H1 (cell line): ENCODE measurements around the gene CXCR4. TPM values are rescaled to one million over a fixed set of nuclear protein-coding genes. Genes with fewer than 3 reads are reported as not detected.

Experiments
- CTCF ChIA-PET: fragments of 300-600 bp; sonication (Branson Sonifier 250); formaldehyde crosslinking; loops from one replicate; lab custom pipeline; 2021; ENCODE audit not compliant: partially characterized antibody; lab: Charles Lee
- POLR2A ChIA-PET: fragments of 300-600 bp; sonication (Branson Sonifier 250); formaldehyde crosslinking; loops from one replicate; lab custom pipeline; 2021; ENCODE audit warnings: inconsistent platforms; ENCODE audit not compliant: partially characterized antibody; lab: Charles Lee
- DNase-seq, 2 experiments: peaks; one replicate each; pipeline versions ENCODE4 v3.0.0 to v3.0.0-alpha.2; 2010 to 2022; ENCODE audit warnings: low spot score in 2 of 2, low read depth in 1 of 2, mixed read lengths in 1 of 2
- FAIRE-seq: peaks from 2 replicates; lab custom pipeline; 2011; peaks lifted over from hg19 to GRCh38; lab: Jason Lieb, UNC
- H2AFZ ChIP-seq: 2 replicates; pipeline ENCODE4 v1.8.1; 2012; ENCODE audit warnings: low read length, inconsistent platforms
- H2AK5ac ChIP-seq: 2 replicates; pipeline ENCODE4 v1.6.1; 2013; ENCODE audit warnings: low read depth, low read length
- H2BK120ac ChIP-seq: replicated peaks from 2 replicates; pipeline ENCODE3; 2013; ENCODE audit warnings: low read depth, low read length, inconsistent platforms
- H2BK12ac ChIP-seq: 2 replicates; pipeline ENCODE4 v1.6.1; 2013; ENCODE audit warnings: low read depth, low read length
- H2BK15ac ChIP-seq: 2 replicates; pipeline ENCODE4 v1.6.1; 2013; ENCODE audit warnings: low read length
- H2BK20ac ChIP-seq: 2 replicates; pipeline ENCODE4 v1.6.1; 2013; ENCODE audit warnings: low read length
- H2BK5ac ChIP-seq: 2 replicates; pipeline ENCODE4 v1.6.1; 2013; ENCODE audit warnings: low read depth, low read length
- H3K14ac ChIP-seq: 2 replicates; pipeline ENCODE4 v1.6.1; 2013; ENCODE audit warnings: inconsistent platforms; ENCODE audit not compliant: insufficient read length
- H3K18ac ChIP-seq: 2 replicates; pipeline ENCODE4 v1.6.1; 2013; ENCODE audit warnings: low read length; ENCODE audit errors: extremely low read depth
- H3K23ac ChIP-seq: 2 replicates; pipeline ENCODE4 v1.6.1; 2013; ENCODE audit warnings: inconsistent platforms; ENCODE audit not compliant: insufficient read length
- H3K23me2 ChIP-seq: 2 replicates; pipeline ENCODE4 v1.6.1; 2013; ENCODE audit warnings: low read depth, low read length
- H3K27ac ChIP-seq: 2 replicates; pipeline ENCODE4 v1.6.1; 2011; ENCODE audit warnings: low read depth, low read length, inconsistent platforms
- H3K27me3 ChIP-seq, 4 experiments: replicated peaks in 1 of 4; 1 replicate in 1 of 4; 2 replicates in 3 of 4; pipeline versions ENCODE4 v1.6.1 to v1.8.1; 2011 to 2013; ENCODE audit warnings: low read length in 3 of 4, mild to moderate bottlenecking in 3 of 4, inconsistent platforms in 2 of 4, mixed read lengths in 2 of 4, moderate library complexity in 1 of 4; ENCODE audit not compliant: control insufficient read depth in 3 of 4, insufficient read depth in 3 of 4; ENCODE audit errors: extremely low read depth in 1 of 4
- H3K36me3 ChIP-seq, 4 experiments: 2 replicates each; pipeline versions ENCODE4 v1.6.1 to v1.8.1; 2011 to 2013; ENCODE audit warnings: mild to moderate bottlenecking in 4 of 4, low read length in 3 of 4, moderate library complexity in 2 of 4, control low read depth in 1 of 4, inconsistent platforms in 1 of 4; ENCODE audit not compliant: insufficient read depth in 4 of 4, control insufficient read depth in 2 of 4
- H3K4ac ChIP-seq: replicated peaks from 2 replicates; pipeline ENCODE3; 2013; ENCODE audit warnings: low read length, low read depth, mixed read lengths, inconsistent platforms; ENCODE audit not compliant: insufficient read length
- H3K4me1 ChIP-seq, 4 experiments: replicated peaks in 1 of 4; 1 replicate in 1 of 4; 2 replicates in 3 of 4; pipeline versions ENCODE4 v1.6.1 to v1.8.1; 2011 to 2013; ENCODE audit warnings: low read length in 3 of 4, inconsistent platforms in 2 of 4, mixed read lengths in 1 of 4; ENCODE audit not compliant: insufficient read depth in 4 of 4, control insufficient read depth in 3 of 4
- H3K4me2 ChIP-seq, 2 experiments: 2 replicates each; pipeline versions ENCODE4 v1.6.1 to v1.8.1; 2011 to 2013; ENCODE audit warnings: low read depth in 2 of 2, low read length in 2 of 2, control low read depth in 1 of 2, inconsistent platforms in 1 of 2, mild to moderate bottlenecking in 1 of 2; ENCODE audit not compliant: insufficient read depth in 1 of 2
- H3K4me3 ChIP-seq, 4 experiments: fragments of 200-600, 300-600 bp in 1 of 4; sonication (generic), shearing (Covaris generic), sonication (Bioruptor Twin) in 1 of 4; 2 replicates each; pipeline versions ENCODE4 v1.5.1 to v1.8.1; 2011 to 2016; ENCODE audit warnings: low read length in 4 of 4, low read depth in 3 of 4, control low read depth in 2 of 4, inconsistent platforms in 2 of 4, mild to moderate bottlenecking in 2 of 4, mixed read lengths in 1 of 4, moderate library complexity in 1 of 4; ENCODE audit not compliant: insufficient read depth in 2 of 4; ENCODE audit errors: extremely low read depth in 1 of 4
- H3K56ac ChIP-seq: replicated peaks from 2 replicates; pipeline ENCODE3; 2013; ENCODE audit warnings: low read depth, mild to moderate bottlenecking, mixed read lengths, low read length, inconsistent platforms; ENCODE audit not compliant: insufficient read length
- H3K79me1 ChIP-seq: 2 replicates; pipeline ENCODE4 v1.6.1; 2013; ENCODE audit warnings: low read depth, low read length, control low read depth
- H3K79me2 ChIP-seq, 2 experiments: 2 replicates each; pipeline versions ENCODE4 v1.6.1 to v1.8.1; 2012 to 2013; ENCODE audit warnings: low read length in 2 of 2, mild to moderate bottlenecking in 2 of 2, inconsistent platforms in 1 of 2; ENCODE audit not compliant: insufficient read depth in 2 of 2, control insufficient read depth in 1 of 2
- H3K9ac ChIP-seq, 4 experiments: replicated peaks in 1 of 4; 1 replicate in 1 of 4; 2 replicates in 3 of 4; pipeline versions ENCODE4 v1.6.1 to v1.8.1; 2011 to 2013; ENCODE audit warnings: low read depth in 3 of 4, low read length in 3 of 4, control low read depth in 2 of 4, mild to moderate bottlenecking in 2 of 4, moderate library complexity in 2 of 4, inconsistent platforms in 1 of 4; ENCODE audit errors: extremely low read depth in 1 of 4
- H3K9me3 ChIP-seq, 2 experiments: 2 replicates each; pipeline versions ENCODE4 v1.6.1 to v1.8.1; 2012 to 2013; ENCODE audit warnings: mild to moderate bottlenecking in 2 of 2, moderate library complexity in 2 of 2, control low read depth in 1 of 2, inconsistent platforms in 1 of 2, low read depth in 1 of 2, low read length in 1 of 2, mixed read lengths in 1 of 2; ENCODE audit not compliant: insufficient read depth in 2 of 2
- H4K20me1 ChIP-seq, 2 experiments: replicated peaks in 1 of 2; 2 replicates each; pipeline versions ENCODE3 to v1.8.1; 2011 to 2013; ENCODE audit warnings: inconsistent platforms in 2 of 2, low read length in 2 of 2, mild to moderate bottlenecking in 1 of 2; ENCODE audit not compliant: insufficient read depth in 2 of 2, control insufficient read depth in 1 of 2
- H4K5ac ChIP-seq: 2 replicates; pipeline ENCODE4 v1.6.1; 2013; ENCODE audit warnings: low read length, low read depth, mixed read lengths, inconsistent platforms; ENCODE audit not compliant: insufficient read length
- H4K8ac ChIP-seq: 2 replicates; pipeline ENCODE4 v1.8.0; 2013; ENCODE audit warnings: mild to moderate bottlenecking, moderate library complexity, low read length, inconsistent platforms; ENCODE audit not compliant: insufficient read depth; ENCODE audit errors: extremely low read depth
- H4K91ac ChIP-seq: replicated peaks from 2 replicates; pipeline ENCODE3; 2013; ENCODE audit warnings: low read length, mixed read lengths, inconsistent platforms; ENCODE audit not compliant: insufficient read length
- CBX5 ChIP-seq: fragments of 300-800, 300-1000 bp; sonication (generic); IDR thresholded peaks from 2 replicates; pipeline ENCODE4 v1.7.1; 2016; ENCODE audit warnings: antibody characterized with exemption, low read length, low read depth
- CBX8 ChIP-seq: fragments of 300-800, 300-1000 bp; sonication (generic); IDR thresholded peaks from 2 replicates; pipeline ENCODE4 v1.7.1; 2016; ENCODE audit warnings: low read depth, low read length, borderline replicate concordance
- CEBPB ChIP-seq: IDR thresholded peaks from 2 replicates; pipeline ENCODE4 v1.6.1; 2012; ENCODE audit warnings: low read depth, low read length
- CTBP2 ChIP-seq: IDR thresholded peaks from 2 replicates; pipeline ENCODE4 v1.7.0; 2011; ENCODE audit warnings: borderline replicate concordance, mild to moderate bottlenecking, moderate library complexity, mixed read lengths, low read length; ENCODE audit not compliant: insufficient read depth, insufficient read length
- GTF2F1 ChIP-seq: IDR thresholded peaks from 2 replicates; pipeline ENCODE4 v1.6.1; 2012; ENCODE audit warnings: low read depth, low read length, improper control_type of control experiment, borderline replicate concordance
- HDAC6 ChIP-seq: IDR thresholded peaks from one replicate; pipeline ENCODE4 v1.7.1; 2012; ENCODE audit warnings: low read depth, mild to moderate bottlenecking, inconsistent platforms, low read length, moderate library complexity
- KDM1A ChIP-seq: fragments of 200-600, 300-600 bp; sonication (generic); IDR thresholded peaks from 2 replicates; pipeline ENCODE4 v1.7.1; 2016; ENCODE audit warnings: mild to moderate bottlenecking, low read length, borderline replicate concordance
- KDM4A ChIP-seq: IDR thresholded peaks from one replicate; pipeline ENCODE4 v1.7.1; 2012; ENCODE audit warnings: low read depth, mild to moderate bottlenecking, moderate library complexity, low read length, inconsistent platforms; ENCODE audit not compliant: severe bottlenecking
- KDM5A ChIP-seq: fragments of 200-600 bp; IDR thresholded peaks from 2 replicates; pipeline ENCODE4 v1.7.1; 2012; ENCODE audit warnings: mild to moderate bottlenecking, low read length, inconsistent platforms, mixed read lengths
- NRF1 ChIP-seq: IDR thresholded peaks from 2 replicates; pipeline ENCODE4 v1.6.1; 2011; ENCODE audit warnings: mild to moderate bottlenecking, low read depth, low read length, improper control_type of control experiment
- SP2 ChIP-seq: IDR thresholded peaks from 2 replicates; pipeline ENCODE4 v1.6.1; 2012; ENCODE audit warnings: mild to moderate bottlenecking, low read length, inconsistent platforms
- YY1 ChIP-seq: IDR thresholded peaks from 2 replicates; pipeline ENCODE4 v1.6.1; 2011; ENCODE audit warnings: low read depth, mild to moderate bottlenecking, low read length
- WGBS, 2 experiments: shearing (Covaris generic) in 1 of 2; methylation state at CpG; one replicate each; pipeline versions ENCODE4 v1.1.6 to v1.1.7; 2013 to 2015; ENCODE audit warnings: low lambda C conversion rate in 2 of 2, mixed read lengths in 2 of 2, inconsistent platforms in 1 of 2, low coverage in 1 of 2, missing lambda C conversion rate in 1 of 2; ENCODE audit not compliant: insufficient replicate concordance in 2 of 2, insufficient coverage in 1 of 2, insufficient read length in 1 of 2; ENCODE audit errors: extremely low coverage in 1 of 2, missing lambda C conversion rate in 1 of 2; 5-methylcytosine and 5-hydroxymethylcytosine counted together
- polyA plus RNA-seq, 7 experiments: library from polyadenylated mRNA; depleted of rRNA in 3 of 7; stranded (reverse) in 5 of 7; unstranded in 2 of 7; fragments of >200 nt in 5 of 7; fragments of 200-250 nt in 2 of 7; gene quantifications; 1 replicate in 5 of 7; 2 replicates in 1 of 7; 4 replicates in 1 of 7; pipeline versions ENCODE4 v1.2.1 to v1.2.3, GENCODE V29; 2011 to 2013; ENCODE audit warnings: missing spikeins in 2 of 7, mixed read lengths in 2 of 7
- total RNA-seq: library from RNA; stranded (reverse); fragmentation: NEBNext Ultra II Directional; extraction: Animal tissue kit (Norgen Biotek cat#: 25700); gene quantifications from 2 replicates; pipeline ENCODE4 v1.2.1, GENCODE V29; 2021

Gene CXCR4
- total and polyA plus RNA-seq, 2 of the 8 experiments (the other 6 are each of a cell fraction or from before 2014, with no cell fraction given): 1.8 to 2.8 TPM

DNA sequence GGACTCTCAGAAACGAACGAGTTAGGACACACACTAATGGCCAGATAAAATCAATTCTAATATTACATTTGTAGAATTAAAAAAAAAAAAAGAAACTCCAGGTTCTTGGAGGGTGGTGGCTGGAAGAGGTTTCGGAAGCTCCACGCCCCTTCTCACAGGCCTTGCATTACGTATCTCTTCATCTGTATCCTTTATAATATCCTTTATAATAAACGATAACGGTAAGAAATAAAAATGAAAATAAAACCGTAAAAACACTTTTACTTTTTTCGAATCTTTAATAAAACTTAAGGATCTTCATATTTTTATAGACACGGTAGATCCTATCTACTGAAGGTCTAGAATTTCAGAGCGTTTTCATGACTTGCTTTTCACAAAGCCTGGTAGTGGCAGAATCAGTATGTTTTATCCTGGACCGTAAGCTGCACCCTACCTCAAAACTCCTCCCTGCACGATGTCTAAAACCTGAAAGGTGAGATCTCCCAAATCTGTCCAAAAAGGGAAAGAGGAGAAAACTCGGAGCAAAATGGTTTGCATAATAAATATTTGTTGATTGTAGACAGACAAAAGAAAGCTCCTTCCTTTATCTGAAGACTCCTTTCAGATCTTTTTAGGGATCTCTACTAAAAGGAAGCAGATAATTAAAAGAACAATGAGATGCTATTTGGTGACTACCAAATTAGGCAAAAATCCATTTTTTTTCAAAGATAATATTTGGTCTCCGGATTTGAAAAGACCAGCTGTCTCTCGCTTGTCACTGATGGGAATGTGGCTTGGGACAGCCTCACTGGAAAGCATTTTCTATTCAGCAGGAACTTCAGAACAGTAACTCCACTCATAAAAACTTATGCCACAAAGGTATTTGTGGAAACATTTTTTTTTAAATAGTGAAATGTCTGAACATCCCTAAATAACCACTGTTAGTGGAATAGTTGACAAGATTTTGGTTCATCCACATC lies 2.0 kb upstream of the CXCR4 start:
- Histone ChIP-seq H3K79me1 (no peaks in the 10 kb centered on the region), H3K4me1 (peaks cover 0 to 5% (median under 1%) of the 10 kb centered on the region in 4 experiments; a peak in 4 of 7 replicates), H2BK5ac (no peak overlapping the region), H4K20me1 (peaks cover 0 to 4% of the 10 kb centered on the region in 2 experiments), H3K4ac (no peak overlapping the region), H2AFZ (peak overlapping the region; percentile 98), H3K4me3 (peak overlapping the region; percentile 57 to 78 (median 68)), H2BK20ac (no peak overlapping the region), H3K56ac (no peak overlapping the region), H3K18ac (no peak overlapping the region), H4K91ac (no peak overlapping the region), H3K23me2 (peaks cover 23% of the 10 kb centered on the region), H3K23ac (no peak overlapping the region), H4K5ac (no peak overlapping the region), H3K9me3 (no peaks in the 10 kb centered on the region), H3K36me3 (0 out of 8 replicates have a peak, but pooled peaks cover 0 to 2% (median 0%) of the 10 kb centered on the region in 4 experiments), H2AK5ac (no peak overlapping the region), H3K14ac (no peak overlapping the region), H2BK12ac (no peak overlapping the region), H4K8ac (no peak overlapping the region), H3K27ac (no peak overlapping the region), H3K79me2 (no peaks in the 10 kb centered on the region), H2BK15ac (peak overlapping the region; percentile 74; the same call in 1 of the 2 replicates), H2BK120ac (no peak overlapping the region), H3K9ac (peak overlapping the region in 1 of 4 experiments; percentile 53; a peak in 2 of 7 replicates), H3K4me2 (peak overlapping the region; percentile 94 to 97), H3K27me3 (peaks cover 10 to 46% (median 39%) of the 10 kb centered on the region in 4 experiments)
- WGBS, 2 experiments: 19% methylated on average over 16 of the region's 16 CpGs; no CpG with 5 or more reads in 1 of the 2 experiments
- TF ChIP-seq NRF1: no peak
- TF ChIP-seq KDM5A: no peak
- TF ChIP-seq GTF2F1: no peak
- TF ChIP-seq YY1: no peak
- no peak for TF ChIP-seq CTBP2
- TF ChIP-seq CEBPB: no peak
- no peak for TF ChIP-seq HDAC6
- TF ChIP-seq KDM1A: no peak
- TF ChIP-seq CBX5: no peak
- no peak for TF ChIP-seq SP2
- no peak for TF ChIP-seq KDM4A
- no peak for TF ChIP-seq CBX8
- POLR2A ChIA-PET: interaction anchor here (0.6 kb wide), 2 partner anchors 39 to 224 kb away, joined by 3 to 4 read pairs; no protein-coding TSS in a partner anchor
- no peak for FAIRE-seq
- no peak for DNase-seq
- CTCF ChIA-PET: no interaction called here
